SK-N-SH (cell line): ENCODE measurements around the gene RNF166.

Experiments used
- EP300 ChIP-seq, 2 experiments: IDR thresholded peaks; 2 replicates each; pipeline versions ENCODE4 v1.4.0 to v1.6.1; 2012; ENCODE audit warnings: borderline replicate concordance in 1 of 2, low read depth in 1 of 2, low read length in 1 of 2
- MXI1 ChIP-seq: IDR thresholded peaks from 2 replicates; pipeline ENCODE4 v1.6.1; 2012; ENCODE audit warnings: mild to moderate bottlenecking, low read depth, low read length, improper control_type of control experiment
- NRF1 ChIP-seq: IDR thresholded peaks from 2 replicates; pipeline ENCODE4 v1.6.1; 2012; ENCODE audit warnings: low read depth, mild to moderate bottlenecking, low read length
- RCOR1 ChIP-seq: fragments of 150-350 bp; IDR thresholded peaks from 2 replicates; pipeline ENCODE4 v1.6.1; 2017; ENCODE audit warnings: antibody characterized with exemption, low read length
- TEAD4 ChIP-seq: IDR thresholded peaks from 2 replicates; pipeline ENCODE4 v1.4.0; 2012; ENCODE audit warnings: mild to moderate bottlenecking, borderline replicate concordance; ENCODE audit not compliant: insufficient read depth
- TF ChIP-seq, protein P1 (sequence below): IDR thresholded peaks from 2 replicates; pipeline ENCODE4 v1.6.1; 2012; ENCODE audit warnings: mild to moderate bottlenecking, low read depth, low read length, moderate library complexity

DNA sequence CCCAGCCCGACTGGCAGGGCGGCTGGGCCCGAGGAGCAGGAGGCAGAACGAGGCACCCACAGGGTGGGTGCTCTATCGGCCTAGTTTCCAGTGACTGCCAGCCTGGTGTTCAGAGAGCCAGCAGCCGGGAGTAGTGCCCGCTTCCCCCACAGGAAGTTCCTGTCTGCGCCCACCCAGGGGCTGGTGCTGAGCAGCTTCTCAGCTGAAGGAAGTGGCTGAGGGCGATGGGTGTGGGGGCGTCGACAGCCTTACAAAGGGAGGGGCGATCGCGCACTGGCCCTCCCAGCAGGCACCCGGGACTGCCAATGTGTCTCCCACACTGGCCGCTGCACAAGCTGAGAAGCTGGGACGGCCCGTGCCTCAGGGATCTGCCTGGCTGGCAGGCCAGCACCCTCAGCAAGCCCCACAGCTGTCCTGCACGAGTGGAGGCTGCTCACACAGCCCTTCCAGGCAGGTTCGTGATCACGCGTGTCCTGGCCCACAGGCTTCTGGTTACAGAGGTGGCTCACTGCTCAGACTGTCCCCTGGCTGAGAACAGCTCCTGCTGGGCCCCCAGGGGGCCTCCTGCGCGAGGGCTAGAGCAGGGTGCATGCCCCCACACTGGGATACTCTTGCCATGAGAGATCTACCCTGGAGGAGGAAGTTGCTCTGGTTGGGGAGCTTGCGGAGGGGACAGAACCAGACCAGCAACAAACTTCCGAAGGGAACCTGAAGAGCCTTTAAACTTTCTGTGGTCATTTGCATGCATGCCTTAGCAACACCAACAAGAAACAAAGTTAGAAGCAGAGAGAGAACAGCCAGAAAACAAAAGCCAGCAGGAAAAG is 2.5 kb downstream of the RNF166 start:
- TF ChIP-seq, protein P1, sequence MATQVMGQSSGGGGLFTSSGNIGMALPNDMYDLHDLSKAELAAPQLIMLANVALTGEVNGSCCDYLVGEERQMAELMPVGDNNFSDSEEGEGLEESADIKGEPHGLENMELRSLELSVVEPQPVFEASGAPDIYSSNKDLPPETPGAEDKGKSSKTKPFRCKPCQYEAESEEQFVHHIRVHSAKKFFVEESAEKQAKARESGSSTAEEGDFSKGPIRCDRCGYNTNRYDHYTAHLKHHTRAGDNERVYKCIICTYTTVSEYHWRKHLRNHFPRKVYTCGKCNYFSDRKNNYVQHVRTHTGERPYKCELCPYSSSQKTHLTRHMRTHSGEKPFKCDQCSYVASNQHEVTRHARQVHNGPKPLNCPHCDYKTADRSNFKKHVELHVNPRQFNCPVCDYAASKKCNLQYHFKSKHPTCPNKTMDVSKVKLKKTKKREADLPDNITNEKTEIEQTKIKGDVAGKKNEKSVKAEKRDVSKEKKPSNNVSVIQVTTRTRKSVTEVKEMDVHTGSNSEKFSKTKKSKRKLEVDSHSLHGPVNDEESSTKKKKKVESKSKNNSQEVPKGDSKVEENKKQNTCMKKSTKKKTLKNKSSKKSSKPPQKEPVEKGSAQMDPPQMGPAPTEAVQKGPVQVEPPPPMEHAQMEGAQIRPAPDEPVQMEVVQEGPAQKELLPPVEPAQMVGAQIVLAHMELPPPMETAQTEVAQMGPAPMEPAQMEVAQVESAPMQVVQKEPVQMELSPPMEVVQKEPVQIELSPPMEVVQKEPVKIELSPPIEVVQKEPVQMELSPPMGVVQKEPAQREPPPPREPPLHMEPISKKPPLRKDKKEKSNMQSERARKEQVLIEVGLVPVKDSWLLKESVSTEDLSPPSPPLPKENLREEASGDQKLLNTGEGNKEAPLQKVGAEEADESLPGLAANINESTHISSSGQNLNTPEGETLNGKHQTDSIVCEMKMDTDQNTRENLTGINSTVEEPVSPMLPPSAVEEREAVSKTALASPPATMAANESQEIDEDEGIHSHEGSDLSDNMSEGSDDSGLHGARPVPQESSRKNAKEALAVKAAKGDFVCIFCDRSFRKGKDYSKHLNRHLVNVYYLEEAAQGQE: no peak
- TF ChIP-seq NRF1: no peak
- TF ChIP-seq TEAD4: no peak
- no peak for TF ChIP-seq EP300 (IDR thresholded peaks at IDR 0.05; ENCODE audit: borderline replicate concordance in 1 of 2, low read depth in 1 of 2, low read length in 1 of 2)
- no peak for TF ChIP-seq MXI1
- TF ChIP-seq RCOR1: no peak
